RWPE2 (cell line): ENCODE results near the gene TRPT1.

Source experiments
- ATAC-seq: fragments of 200-7000 bp; cut with Tn5 transposase; 3 replicates; pipeline ENCODE4 v1.9.1; 2021; ENCODE audit warnings: low read depth
- DNase-seq: peaks from one replicate; pipeline ENCODE4 v3.0.0-alpha.2; 2020; ENCODE audit warnings: low spot score
- H3K27ac ChIP-seq: fragments of 450-650 bp; 2 replicates; pipeline ENCODE4 v1.5.1; 2017; ENCODE audit warnings: mild to moderate bottlenecking; ENCODE audit not compliant: poor library complexity, severe bottlenecking
- H3K27me3 ChIP-seq: fragments of 250-450 bp; sonication (Bioruptor Pico); 2 replicates; pipeline ENCODE4 v1.5.1; 2021; ENCODE audit warnings: mild to moderate bottlenecking, moderate library complexity; ENCODE audit not compliant: insufficient read depth, poor library complexity, severe bottlenecking
- H3K36me3 ChIP-seq: fragments of 250-450 bp; sonication (Bioruptor Pico); 2 replicates; pipeline ENCODE4 v1.5.1; 2020; ENCODE audit warnings: low read depth, mild to moderate bottlenecking, moderate library complexity
- H3K4me1 ChIP-seq: fragments of 250-450 bp; sonication (Bioruptor Pico); 2 replicates; pipeline ENCODE4 v1.5.1; 2021; ENCODE audit warnings: mild to moderate bottlenecking, moderate library complexity; ENCODE audit not compliant: insufficient read depth, poor library complexity, severe bottlenecking
- H3K4me3 ChIP-seq: fragments of 250-450 bp; sonication (Bioruptor Pico); 2 replicates; pipeline ENCODE4 v1.5.1; 2021; ENCODE audit warnings: mild to moderate bottlenecking, moderate library complexity; ENCODE audit not compliant: severe bottlenecking
- H3K9me3 ChIP-seq: fragments of 250-450 bp; sonication (Bioruptor Pico); 2 replicates; pipeline ENCODE4 v1.5.1; 2021; ENCODE audit warnings: mild to moderate bottlenecking, moderate library complexity; ENCODE audit not compliant: severe bottlenecking
- CTCF ChIP-seq: fragments of 450-650 bp; IDR thresholded peaks from one replicate; pipeline ENCODE4 v1.5.1; 2017; ENCODE audit warnings: mild to moderate bottlenecking, moderate library complexity; ENCODE audit not compliant: poor library complexity, severe bottlenecking

TRPT1 gene

DNA sequence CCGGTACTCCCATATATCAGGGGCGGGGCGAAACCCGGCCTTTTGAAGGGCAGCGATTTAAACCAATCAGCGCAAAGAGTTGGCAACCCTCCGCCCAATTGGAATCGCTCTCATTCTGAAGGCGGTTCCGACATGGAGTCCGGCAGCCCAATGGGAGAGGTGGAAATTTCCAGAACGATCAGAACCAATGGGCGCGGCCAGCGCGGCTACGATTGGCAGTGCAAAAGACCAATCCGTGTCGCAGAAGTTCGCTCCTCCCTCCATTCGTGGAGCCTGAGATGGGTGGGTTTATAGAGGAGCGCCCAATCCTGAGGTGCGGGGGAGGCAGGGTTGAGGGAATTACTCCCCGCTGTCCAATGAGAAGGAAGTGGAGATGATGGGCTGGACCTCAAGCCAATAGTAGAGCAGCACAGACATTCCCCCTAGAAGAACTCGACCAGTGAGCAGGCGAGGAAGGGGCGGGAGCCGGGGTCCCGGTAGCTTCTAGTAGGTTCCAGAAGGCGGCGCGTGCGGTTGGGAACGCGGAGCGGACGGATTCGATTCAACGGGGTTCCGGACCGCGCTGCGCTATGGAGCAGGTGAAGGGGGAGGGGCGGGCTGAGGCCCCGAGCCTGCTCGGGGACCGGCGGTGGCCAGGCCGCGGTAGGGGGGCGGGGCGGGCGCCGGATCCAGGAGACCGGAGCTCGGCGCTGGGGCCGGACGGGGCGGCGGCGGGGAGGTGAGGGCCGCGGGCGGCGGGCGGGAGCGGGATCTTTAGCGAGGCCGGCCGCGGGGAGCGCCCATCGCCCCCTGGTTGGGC lies 40.1 kb downstream of the TRPT1 start, which contains the start of gene STIP1:
Gene STIP1, plus strand, starts transcription at position 479 of the 799 bp plus-strand sequence. Its CDS starts 91 bp downstream, at position 570.
- H3K4me3 ChIP-seq = peak within 1 kb of the TSS; percentile 48
- DNase-seq (peak; percentile 98), ATAC-seq (peak; percentile 93)
- no peaks in the 10 kb centered on the region for H3K27me3 ChIP-seq
- peaks cover 8% of the 10 kb centered on the region for H3K4me1 ChIP-seq
- peaks cover 25% of the 10 kb centered on the region for H3K36me3 ChIP-seq
- peak; percentile 27 for TF ChIP-seq CTCF
- peak within 1 kb of the TSS; percentile 75 for H3K27ac ChIP-seq
- no peaks in the 10 kb centered on the region for H3K9me3 ChIP-seq

- TF ChIP-seq CTCF = no peak
- DNase-seq (peak; percentile 85), ATAC-seq (peak; percentile 28)
- H3K27ac ChIP-seq = peak overlapping the region; percentile 75
- no peaks in the 10 kb centered on the region for H3K9me3 ChIP-seq
- peaks cover 18% of the 10 kb centered on the region for H3K36me3 ChIP-seq
- peak overlapping the region; percentile 48 for H3K4me3 ChIP-seq
- H3K4me1 ChIP-seq = peaks cover 8% of the 10 kb centered on the region
- no peaks in the 10 kb centered on the region for H3K27me3 ChIP-seq
These were observed 40.8 kb downstream of the TRPT1 start for GRCh38 chr11:64185175-64185692.

DNA sequence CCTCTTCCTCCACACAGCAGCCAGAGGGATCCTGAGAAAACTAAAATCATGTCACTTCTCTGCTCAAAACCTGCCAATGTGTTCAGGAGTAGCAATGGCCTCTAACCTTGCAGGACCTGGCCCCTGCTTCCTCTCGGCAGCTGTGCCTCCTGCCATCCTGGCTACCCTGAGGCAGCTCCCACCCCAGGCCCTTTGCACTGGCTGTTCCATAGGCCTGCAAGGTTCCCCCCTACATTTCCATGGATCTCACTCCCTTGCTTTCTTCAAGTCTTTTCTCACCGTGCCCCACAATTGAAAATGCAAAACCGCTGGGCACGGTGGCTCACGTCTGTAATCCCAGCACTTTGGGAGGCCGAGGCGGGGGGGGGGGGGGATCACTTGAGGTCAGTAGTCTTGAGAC lies 42.1 kb downstream of the TRPT1 start:
- no peak overlapping the region for H3K4me3 ChIP-seq
- DNase-seq = no peak
- H3K27me3 ChIP-seq = no peaks in the 10 kb centered on the region
- no peaks in the 10 kb centered on the region for H3K9me3 ChIP-seq
- peaks cover 6% of the 10 kb centered on the region for H3K36me3 ChIP-seq
- no peak for ATAC-seq
- no peak for TF ChIP-seq CTCF
- H3K27ac ChIP-seq = no peak overlapping the region
- peaks cover 8% of the 10 kb centered on the region for H3K4me1 ChIP-seq

DNA sequence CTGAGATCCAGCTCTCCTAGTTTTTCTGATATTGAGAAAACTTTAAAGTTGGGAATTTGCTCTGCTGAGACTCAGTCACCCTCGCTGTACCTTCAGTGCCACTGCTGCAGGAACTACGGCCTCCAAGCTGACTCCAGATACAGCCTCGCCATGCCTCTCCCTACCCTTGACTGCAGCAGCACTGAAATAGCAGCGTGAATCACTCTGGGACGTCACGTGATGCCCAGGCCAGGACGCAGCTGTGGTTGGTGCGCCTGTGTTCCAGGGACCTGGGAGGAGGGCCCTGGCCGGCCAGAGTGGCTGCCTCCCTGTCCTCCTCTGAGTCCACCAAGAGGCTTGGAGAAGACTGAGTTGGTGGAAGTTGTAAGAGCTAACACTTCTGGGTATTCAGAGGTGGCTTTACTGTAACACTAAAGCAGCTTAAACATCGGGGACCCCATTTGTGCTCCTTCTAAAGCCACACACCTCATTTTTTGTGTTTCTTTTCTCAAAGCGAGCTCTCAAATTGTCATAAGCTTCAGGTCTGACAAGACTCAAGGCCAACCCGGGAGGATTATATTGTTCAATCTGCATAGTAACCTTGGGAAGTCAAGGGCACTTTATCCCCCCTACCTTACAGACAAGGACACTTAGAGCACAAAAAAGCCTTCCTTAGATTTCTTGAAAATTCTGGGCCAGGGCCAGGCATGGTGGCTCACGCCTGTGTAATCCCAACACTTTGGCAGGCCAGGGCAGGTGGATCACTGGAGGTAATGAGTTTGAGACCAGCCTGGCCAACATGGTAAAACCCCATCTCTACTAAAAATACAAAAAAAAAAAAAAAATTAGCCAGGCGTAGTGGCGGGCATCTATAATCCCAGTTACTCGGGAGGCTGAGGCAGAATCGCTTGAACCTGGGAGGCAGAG lies 44.2 kb downstream of the TRPT1 start:
- no peak for TF ChIP-seq CTCF
- Histone ChIP-seq H3K9me3 (no peaks in the 10 kb centered on the region), H3K36me3 (no peaks in the 10 kb centered on the region), H3K27ac (peak overlapping the region; percentile 13), H3K4me3 (no peak overlapping the region), H3K27me3 (no peaks in the 10 kb centered on the region), H3K4me1 (peaks cover 8% of the 10 kb centered on the region)
- ATAC-seq (peak; percentile 32), DNase-seq (no peak)
